ENCODE measurements around the gene NDUFB7. TPM values are rescaled to one million over a fixed set of nuclear protein-coding genes. Genes with fewer than 3 reads are reported as not detected.
"Not testable (repeated sequence)": the region's sequence is repeated elsewhere in the genome, so short reads cannot be mapped to it uniquely, and the experiment has no call there.

The NDUFB7 gene
- total RNA-seq, 1 donor from 2014 or later = 529 TPM

DNA sequence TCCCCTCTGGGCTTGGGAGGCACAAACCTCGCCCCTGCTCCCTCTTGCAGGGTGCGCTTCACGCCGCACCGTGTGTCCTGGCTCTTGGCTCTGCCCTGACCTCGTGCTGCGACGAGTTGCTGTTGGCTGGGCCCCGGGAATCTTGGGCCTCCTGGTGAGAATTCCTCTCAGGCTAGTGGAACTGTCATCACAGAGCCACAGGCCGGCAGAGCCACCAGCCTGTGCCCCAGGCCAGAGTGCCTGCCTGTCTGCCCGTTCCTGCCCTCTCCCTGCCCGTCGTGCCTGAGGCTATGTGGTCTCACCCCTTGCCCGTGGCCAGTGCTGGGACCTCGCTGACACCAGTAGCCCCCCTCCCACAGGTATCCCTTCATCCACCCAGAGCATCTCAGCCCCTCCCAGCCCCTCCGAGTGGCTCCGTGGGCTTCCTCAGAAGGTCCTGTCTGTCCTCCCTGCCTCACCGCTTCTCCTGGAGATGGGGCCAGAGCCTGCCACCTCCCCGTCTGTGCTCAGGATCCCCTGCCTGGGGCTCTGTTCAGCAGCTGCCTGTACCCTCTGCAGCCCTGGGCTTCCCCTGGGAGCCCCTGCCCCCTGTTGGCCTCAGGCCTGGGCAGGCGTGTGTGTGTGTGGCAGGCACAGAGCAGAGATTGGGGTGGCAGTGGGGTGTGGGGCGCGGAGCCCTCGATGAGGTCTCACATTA lies 13.3 kb downstream of the NDUFB7 start:
- ATAC-seq (no peak), DNase-seq (ENCODE audit: missing footprints) (peak; percentile 73)
- intact Hi-C loops (cut with DNase I) = no loop called here

DNA sequence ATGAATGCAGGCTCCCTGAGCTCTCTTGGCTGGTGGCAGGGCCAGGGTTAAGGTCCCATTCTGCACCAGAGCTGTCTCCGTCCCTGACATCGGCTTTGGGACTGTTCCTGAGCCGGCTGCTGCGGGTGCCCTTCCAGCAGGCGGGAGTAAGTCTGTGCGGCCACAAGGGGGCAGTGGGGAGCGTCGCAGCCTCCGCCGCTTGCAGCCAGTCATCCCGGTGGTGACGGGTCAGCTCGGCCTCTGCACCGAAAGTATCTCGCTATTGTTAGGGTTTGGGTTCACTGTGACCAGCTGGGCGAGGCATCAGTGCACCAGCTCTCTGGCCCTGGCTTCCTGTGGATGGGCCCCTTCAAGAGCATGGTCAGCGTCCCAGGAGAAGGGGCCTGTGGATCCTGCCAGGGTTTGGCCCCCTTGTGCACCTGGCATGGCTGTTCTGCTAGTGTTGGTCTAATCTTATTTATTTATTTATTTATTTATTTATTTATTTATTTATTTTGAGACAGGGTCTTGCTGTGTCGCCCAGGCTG lies 15.1 kb downstream of the NDUFB7 start:
- intact Hi-C loops (cut with DNase I) = no loop called here
- DNase-seq (ENCODE audit: missing footprints) = peak; percentile 90

DNA sequence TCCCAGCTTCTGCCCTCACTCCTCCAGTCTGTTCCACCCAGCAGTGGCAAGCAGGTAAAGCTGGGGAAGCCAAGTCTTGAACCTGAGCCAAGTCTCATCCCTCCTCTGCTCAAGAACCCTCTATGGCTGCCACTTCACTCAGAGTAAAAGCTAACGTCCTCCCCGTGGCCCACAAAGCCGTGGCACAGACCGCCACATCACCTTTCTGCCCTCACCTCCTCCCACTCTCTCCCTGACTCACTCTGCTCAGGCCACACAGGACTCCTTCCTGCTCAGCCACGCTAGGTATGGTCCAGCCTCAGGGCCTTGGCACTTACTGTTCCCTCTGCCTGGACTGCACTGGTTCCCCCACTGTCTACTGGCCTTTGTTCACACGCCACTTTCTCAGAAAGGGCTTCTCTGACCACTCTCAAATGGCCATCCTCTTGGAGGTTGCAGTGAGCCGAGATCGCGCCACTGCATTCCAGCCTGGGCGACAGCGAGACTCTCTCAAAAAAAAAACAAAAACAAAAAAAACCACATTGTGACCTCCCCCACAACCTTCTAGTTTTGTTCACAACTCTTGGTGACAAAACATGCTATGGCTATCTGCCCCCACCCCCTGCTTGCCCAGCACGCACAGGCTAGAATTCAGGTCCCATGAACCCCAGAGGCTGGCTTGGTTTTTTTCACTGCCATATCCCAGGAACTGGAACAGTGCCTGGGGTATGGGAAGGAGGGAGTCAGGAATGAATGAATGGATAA lies 15.8 kb downstream of the NDUFB7 start:
- intact Hi-C loops (cut with DNase I) = no loop called here
- DNase-seq (ENCODE audit: missing footprints) = peak; percentile 18
- ATAC-seq = no peak

More for the DNA sequence above, 15.1 kb downstream of the NDUFB7 start:
- ATAC-seq = peak; percentile 45

DNA sequence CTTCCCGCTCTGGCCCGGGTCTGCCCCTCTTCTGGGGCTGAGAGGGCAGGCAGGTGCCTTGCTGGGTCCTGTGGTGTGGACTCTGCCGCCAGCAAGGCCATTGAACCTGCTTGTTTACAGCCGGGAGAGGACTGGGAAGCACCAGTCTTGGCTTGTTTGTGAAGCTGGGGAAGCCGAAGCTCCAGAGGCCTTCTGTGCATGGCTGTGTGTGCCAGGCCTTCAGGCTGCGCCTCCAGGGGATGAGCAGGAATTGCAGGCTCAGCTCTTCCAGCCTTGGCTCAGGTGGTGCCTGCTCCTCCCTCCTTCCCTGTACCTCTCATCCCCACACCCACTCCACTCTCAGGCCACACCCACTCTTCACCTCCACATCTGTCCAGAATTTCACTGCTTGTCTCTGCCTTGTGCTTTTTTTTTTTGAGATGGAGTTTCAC lies 17.5 kb downstream of the NDUFB7 start:
- peak; percentile 18 for DNase-seq (ENCODE audit: missing footprints)
- ATAC-seq = no peak
- intact Hi-C loops (cut with DNase I) = no loop called here

DNA sequence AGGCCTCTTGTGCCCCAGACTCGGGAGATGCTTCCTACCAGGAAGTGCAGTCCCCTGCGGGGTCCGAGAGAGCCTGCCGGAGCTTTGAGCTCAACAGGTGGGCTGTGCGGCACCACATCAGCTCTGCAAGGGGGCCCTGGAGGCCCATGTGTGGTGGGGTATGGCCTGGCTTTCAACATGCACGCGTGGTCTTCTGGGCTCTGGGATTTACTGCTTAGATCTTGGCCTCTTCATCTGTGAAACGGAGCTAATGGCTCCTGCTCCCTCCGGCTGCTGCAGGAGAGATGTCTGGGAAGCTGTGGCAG lies 18.0 kb downstream of the NDUFB7 start:
- DNase-seq (ENCODE audit: missing footprints) (peak; percentile 11), ATAC-seq (no peak)
- intact Hi-C loops (cut with DNase I) = no loop called here

DNA sequence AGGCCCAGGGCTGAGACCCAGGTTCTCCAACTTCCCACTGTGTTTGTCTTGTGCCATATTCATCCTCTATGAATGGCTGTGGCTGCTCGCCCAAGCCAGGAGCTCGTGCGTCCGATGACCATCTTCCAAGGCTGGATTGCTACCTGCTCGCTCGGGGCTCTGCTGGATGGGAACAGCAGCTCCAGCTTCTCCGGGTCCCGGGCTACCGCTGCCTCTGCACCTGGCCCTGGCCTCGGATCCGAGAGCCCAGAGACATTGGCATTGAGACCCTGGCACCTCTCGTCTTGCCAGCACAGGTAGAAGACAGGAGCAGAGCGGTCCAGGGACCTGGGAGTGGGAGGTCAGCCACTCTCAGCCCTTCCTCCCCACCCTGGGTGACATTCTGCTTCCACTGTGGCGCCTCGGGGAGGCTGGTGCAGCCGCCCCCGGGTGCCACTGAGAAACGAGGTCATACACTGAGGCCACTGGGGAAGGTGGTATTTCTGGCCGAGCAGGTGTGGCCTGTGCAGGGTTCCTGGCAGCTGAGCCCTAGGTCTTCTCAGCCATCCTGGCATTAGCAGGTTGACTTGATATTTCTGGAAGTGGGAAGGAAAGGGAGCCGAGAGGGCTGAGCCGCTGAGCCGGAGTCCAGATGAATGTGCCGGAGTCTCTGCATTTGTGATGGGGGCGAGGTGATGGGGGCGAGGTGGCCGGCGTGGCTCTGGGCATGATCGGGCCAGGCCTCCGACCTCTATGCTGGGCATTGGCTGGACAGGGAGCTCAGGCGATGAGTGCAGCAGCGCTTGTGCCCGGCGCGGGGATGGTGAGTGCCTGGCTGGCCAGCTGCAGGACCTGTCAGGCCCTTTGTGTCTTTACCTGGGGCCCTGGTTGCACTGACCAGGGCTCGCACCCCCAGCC lies 18.6 kb downstream of the NDUFB7 start:
- peak; percentile 49 for DNase-seq (ENCODE audit: missing footprints)
- ATAC-seq = no peak
- intact Hi-C loops (cut with DNase I) = no loop called here

DNA sequence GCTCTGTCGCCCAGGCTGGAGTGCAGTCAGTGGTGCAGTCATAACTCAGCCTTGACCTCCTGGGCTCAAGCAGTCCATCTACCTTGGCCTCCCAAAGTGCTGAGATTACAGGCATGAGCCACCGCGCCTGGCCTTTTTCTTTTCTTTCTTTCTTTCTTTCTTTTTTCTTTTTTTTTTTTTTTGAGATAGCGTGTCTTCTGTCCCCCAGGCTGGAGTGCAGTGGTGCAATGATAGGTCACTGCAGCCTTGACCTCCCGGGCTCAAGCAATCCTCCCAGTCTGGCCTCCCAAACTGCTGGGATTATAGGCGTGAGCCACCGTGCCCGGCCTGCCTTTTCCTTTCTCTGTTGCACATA lies 19.9 kb downstream of the NDUFB7 start:
- intact Hi-C loops (cut with DNase I); ATAC-seq: not testable (repeated sequence)
- peak; percentile 41 for DNase-seq (ENCODE audit: missing footprints)

DNA sequence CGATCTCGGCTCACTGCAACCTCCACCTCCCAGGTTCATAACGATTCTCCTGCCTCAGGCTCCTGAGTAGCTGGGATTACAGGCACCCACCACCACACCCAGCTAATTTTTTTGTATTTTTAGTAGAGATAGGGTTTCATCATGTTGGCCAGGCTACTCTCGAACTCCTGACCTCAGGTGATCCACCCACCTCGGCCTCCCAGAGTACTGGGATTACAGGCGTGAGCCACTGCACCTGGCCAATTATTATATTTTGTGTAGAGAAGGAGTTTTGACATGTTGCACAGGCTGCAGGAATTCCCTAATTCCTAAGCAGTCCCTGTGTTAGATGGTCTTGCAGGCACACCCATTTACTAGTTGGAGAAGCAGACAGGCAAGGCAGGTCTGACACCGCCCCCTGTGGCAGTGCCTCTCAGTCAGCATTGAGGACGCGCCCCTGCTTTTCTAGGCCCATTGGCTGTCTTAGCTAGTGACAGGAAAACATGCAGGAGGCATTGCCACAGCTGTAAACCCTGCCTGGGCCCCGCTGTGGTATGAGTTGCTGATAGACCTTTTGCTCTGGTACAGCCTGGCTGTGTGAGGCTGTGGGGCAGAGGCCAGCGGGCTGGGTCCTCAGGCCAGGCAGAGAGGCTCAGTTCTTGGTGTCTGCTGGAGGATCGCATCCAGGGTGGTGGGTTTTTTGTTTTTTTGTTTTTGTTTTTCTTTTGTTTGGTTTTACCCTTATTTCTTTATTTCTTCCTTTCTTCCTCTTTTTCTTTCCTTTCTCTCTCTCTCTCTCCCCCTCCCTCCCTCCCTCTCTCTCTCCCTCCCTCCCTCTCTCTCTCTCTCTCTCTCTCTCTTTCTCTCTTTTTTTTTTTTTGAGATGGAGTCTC lies 20.5 kb downstream of the NDUFB7 start:
- ATAC-seq (peak; percentile 74), DNase-seq (ENCODE audit: missing footprints) (peak; percentile 75)
- intact Hi-C loops (cut with DNase I) = not testable (repeated sequence)

DNA sequence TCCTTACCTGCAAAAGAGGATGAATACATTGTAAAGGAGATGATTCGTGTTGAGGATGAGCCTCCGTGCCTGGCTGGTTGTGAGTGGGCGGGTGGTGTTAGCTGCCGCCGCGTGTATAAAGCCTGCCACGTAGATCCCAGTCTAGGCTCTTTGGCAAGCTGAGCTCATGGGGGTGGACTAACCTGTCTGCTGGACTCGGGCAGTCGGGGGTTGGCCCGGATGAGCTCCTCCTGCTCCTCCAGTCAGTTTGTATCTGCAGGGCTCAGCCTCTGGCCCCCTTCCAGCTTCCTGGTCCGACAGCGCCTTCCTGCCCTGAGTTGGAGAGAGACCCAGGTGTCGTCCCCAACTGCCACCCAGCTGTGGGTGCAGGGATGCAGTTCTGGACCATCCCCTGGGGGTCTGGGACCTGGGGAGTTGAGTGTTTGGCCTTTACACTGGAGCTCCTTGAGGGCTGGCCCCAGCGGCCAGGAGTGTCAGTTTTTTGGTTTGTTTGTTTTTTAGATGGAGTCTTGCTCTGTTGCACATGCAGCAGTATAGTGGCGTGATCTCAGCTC lies 21.6 kb downstream of the NDUFB7 start:
- ATAC-seq = no peak
- peak; percentile 50 for DNase-seq (ENCODE audit: missing footprints)
- intact Hi-C loops (cut with DNase I) = no loop called here

DNA sequence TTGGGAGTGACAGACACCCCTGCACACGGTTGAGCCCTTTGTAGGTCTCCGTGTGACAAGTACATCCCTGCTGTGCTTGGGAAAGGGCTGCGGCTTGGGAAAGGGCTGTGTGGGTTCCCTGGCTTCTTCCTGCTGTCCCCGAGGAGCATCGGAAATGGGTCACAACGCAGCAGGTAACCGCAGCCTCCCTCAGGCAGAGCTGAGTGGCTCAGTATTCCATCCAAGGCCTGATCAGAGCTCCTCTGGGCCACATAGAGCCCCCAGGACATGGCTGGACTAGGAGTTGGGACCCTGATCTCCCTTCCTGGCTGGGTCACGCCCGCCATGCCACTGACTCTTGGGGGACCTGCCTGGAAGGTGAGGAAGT lies 26.2 kb downstream of the NDUFB7 start:
- DNase-seq (ENCODE audit: missing footprints) (peak; percentile 15), ATAC-seq (no peak)
- intact Hi-C loops (cut with DNase I) = no loop called here

DNA sequence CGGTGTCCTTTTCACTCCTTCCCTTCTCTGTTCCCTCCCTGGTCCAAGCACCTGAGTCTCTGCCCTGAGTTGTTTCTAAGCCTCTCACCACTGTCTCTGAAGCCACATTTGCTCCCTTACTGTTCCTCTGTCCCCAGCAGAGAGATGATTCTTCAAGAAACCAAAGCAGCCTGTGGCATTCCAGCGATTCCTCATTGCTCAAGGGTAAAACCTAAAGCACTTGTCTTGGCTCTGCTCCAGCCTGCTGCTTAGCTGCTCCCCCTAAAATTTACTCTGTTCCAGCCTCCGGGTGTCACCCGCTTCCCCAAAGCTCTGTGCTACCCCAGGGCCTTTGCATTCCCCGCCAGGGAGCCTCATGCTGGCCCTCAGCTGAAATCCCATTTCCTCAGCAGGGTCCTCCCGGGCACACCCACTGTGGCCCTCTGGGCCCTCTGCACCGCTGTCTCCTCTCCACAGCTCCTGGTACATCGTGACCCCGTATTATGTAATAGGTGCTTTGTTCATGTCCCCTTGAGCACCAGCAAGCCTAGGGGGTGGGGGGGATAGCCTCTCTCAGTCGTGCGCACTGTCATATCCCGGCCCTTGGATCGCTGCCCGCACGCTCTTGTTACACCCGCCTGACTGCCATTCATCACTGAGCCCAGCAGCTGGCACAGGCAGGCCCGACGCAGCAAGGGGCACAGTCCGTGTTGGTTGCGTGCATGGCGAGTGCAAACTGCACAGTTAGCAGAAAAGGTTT lies 26.7 kb downstream of the NDUFB7 start:
- ATAC-seq (peak; percentile 84), DNase-seq (ENCODE audit: missing footprints) (peak; percentile 84)
- intact Hi-C loops (cut with DNase I) = no loop called here

DNA sequence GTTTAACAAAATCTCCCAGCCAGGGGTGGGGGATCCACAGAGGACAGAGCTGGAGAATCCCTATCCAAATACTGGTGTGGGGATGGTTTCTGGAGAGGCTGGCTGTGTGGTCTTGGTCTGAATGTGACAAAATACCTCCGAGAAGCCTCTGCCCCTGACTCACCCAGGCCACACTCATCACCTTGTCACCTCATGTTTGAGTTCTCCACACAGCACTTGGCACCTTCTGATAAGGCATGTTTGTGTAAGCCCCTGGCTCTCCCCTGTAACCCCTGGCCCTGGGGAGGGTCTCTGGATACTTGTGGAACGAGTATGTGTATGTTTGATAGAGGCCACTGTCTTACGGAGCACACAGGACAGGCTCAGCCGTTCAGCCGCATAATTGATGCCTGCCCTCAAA lies 27.8 kb downstream of the NDUFB7 start:
- no peak for DNase-seq (ENCODE audit: missing footprints)
- intact Hi-C loops (cut with DNase I) = no loop called here
- no peak for ATAC-seq

DNA sequence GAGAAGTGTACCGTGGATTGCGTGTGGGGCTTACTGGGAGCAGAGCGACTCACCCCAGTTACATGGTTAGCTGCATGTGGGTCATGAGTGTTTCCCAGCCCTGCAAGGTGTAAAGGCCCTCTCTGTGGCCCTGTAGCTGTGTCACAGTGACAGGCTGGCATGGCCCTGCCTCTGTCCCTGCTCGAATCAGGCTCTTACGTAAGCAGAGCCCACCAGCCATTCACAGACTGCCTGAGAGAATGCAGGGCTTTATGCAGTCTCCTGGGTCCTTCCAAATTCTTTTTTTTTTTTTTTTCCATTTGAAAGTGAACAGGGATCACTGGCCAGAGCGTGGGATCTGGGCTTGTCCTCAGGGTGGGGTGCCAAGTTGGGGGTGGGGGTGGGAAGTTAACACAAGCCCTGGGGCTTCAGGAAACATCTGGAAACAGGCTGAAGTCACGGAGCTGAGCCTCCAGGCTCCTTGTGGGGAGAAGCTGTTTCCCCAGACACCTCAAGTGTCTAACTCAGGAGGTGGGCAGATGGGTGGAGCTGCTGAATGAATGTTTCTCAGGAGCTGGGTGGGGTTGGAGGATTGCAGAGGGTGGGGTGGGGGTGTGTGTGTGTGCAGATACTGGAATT lies 29.0 kb downstream of the NDUFB7 start:
- intact Hi-C loops (cut with DNase I) = no loop called here
- ATAC-seq = peak; percentile 24
- DNase-seq (ENCODE audit: missing footprints) = no peak

DNA sequence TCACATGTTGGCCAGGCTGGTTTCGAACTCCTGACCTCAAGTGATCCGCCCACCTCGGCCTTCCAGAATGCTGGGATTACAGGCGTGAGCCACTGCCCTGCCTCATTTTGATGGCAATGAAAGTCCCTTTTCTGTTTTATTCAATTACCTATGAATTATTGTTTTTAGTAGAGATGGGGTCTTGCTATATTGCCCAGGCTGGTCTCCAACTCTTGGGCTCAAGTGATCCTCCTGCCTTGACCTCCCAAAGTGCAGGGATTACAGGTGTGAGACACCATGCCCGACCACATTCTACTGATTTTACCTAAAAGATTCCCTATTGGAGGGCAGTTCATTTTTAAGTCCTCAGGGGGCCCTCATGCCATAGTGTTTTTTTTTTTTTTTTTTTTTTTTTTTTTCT lies 29.9 kb downstream of the NDUFB7 start:
- intact Hi-C loops (cut with DNase I); ATAC-seq; DNase-seq (ENCODE audit: missing footprints): not testable (repeated sequence)

DNA sequence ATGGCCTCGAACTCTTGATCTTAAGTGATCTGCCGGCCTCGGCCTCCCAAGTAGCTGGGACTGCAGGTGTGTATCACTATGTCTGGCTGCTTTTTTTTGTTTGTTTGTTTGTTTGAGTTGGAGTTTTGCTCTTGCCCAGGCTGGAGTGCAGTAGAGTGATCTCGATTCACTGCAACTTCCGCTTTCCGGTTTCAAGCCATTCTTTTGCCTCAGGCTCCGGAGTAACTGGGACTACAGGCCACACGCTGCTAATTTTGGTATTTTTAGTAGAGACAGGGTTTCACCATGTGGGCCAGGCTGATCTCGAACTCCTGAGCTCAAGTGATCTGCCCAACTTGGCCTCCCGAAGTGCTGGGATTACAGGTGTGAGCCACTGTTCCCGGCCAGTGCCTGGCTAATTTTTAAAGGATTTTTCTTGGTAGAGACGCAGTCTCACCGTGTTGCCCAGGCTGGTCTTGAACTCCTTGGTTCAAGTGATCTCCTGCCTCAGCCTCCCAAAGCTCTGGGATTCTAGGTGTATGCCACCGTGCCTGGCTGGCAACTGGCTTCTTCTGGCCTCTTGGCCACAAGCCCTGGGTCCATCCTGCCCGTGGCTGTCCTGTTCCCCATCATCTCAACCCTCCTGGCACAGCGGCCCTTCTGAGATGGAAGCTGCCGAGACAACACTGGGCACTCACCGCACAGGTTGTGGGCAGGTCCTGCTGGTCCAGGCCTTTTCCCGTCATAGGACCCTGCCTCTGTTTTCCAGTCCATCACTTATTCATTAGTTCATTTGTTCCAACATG lies 30.9 kb downstream of the NDUFB7 start:
- no peak for DNase-seq (ENCODE audit: missing footprints)
- ATAC-seq = no peak
- intact Hi-C loops (cut with DNase I) = no loop called here

DNA sequence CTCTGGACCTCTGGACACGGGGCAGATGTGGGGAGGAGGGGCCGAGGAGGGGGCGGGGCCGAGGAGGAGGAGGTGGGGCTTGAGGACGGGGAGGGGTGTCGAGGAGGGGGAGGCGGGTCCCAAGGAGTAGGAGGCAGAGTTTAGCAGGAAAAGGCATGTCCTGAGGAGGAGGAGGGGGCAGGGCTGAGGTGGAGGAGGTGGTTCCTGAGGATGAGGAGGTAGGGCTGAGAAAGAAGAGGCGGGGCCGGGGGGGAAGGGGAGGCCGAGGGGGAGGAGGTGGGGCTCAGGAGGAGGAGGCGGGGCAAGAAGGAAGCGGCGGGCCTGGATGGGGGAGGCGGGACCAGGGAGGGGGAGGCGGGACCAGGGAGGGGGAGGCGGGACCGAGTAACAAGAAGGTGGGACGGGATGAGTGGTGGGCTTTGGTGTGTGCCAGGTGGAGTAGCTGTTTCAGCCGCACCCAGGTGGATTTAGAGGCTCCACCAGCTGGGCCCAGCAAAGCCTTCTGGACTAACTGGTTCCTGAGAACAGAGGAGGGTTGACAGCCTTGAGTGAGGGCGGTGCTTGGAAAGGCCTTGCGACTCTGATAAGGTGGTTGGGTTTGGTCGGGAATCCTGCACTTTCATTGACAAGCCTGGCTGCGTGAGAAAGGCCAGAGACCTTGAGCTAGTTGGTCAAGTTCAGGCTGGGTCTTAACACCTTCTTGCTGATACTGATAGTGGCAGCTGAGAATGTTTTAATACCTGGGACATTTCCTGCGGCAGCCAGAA lies 34.8 kb downstream of the NDUFB7 start:
- intact Hi-C loops (cut with DNase I) = no loop called here
- ATAC-seq (peak; percentile 72), DNase-seq (ENCODE audit: missing footprints) (peak; percentile 81)
